GM04504 (cell line): ENCODE data around the gene C18orf54.
A peak's percentile ranks its signal among the peaks of the same experiment; 100 is the strongest.
"Not testable (repeated sequence)": the region's sequence is repeated elsewhere in the genome, so short reads cannot be mapped to it uniquely, and the experiment has no call there.

ENCODE experiments used
- DNase-seq: peaks from one replicate; pipeline ENCODE4 v3.0.0-alpha.2; 2012; ENCODE audit warnings: low read depth

The C18orf54 gene

GRCh38 chr18:54357660-54358494 lies at the start of gene C18orf54, which contains the start of gene STARD6:
Gene C18orf54 (plus strand): TSS chr18:54357906. CDS start chr18:54360573, 2,667 bp downstream.
Gene STARD6 (minus strand): TSS chr18:54357858. CDS start chr18:54354573, 3,285 bp downstream.
- peak; percentile 80 for DNase-seq

DNA sequence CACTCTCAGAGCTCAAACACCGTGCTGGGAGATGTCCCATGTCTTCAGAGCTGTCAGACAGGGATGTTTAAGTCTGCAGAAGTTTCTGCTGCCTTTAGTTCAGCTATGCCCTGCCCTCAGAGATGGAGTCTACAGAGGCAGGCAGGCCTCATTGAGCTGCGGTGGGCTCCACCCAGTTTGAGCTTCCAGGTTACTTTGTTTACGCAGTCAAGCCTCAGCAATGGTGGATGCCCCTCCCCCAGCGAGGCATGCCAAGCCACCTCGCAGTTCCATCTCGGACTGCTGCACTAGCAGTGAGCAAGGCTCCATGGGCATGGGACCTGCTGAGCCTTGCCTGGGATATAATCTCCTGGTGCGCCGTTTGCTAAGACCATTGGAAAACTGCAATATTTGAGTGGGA lies 48.1 kb upstream of the C18orf54 start:
- DNase-seq: not testable (repeated sequence)

DNA sequence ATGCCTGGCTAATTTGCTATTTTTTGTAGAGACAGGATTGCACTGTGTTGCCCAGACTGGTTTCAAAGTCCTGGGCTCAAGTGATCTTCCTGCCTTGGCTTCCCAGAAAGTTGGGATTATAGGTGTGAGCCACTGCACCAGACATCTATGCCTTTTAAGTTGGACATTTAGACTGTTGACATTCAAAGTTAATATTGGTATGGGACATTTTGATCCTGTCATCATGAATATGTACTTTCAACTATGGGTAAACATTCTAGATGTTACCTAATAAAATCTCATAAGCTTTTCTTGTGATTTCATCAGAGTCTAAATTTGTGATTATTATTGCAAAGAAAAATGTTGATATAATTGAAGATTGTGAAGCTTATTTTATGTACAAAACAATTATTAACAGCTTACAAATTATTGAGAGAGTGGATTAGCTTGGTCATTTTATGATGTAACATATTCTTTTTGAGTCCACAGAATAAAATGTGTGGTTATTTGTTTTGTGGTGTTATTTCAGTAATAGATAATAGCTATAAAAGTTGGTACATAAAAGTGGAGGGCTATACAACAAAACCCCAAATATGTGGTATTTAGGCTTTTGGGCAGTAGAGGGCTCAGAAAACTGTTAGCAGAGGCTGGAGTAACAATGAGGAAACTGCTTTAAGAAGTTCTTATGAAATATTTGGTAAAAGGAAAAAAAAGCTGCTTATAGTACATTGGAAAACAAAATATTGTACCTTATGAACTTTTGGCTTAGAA lies 41.5 kb upstream of the C18orf54 start:
- no peak for DNase-seq

GRCh38 chr18:54323561-54323960 lies 34.1 kb upstream of the C18orf54 start:
- no peak for DNase-seq

DNA sequence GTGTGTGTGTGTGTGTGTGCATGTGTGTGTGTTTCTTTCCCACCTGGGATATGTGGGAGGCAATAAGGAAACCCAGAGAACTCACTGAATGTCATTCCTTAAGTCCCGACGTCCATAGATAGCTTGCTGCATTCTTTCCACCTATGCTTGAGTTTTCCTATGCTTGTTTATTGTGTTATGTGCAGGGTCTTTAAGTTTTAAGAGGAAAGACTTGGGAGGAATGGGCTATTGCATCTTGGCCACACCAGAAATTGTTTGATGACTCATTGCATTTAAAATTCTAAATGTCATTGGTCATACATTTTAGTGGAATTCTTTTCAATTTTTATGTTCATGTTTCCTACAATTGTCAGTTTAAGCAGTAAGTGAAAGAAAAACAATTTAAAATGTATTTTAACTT lies 33.7 kb upstream of the C18orf54 start:
- DNase-seq: no peak

- DNase-seq: no peak
Observed at GRCh38 chr18:54327818-54328217, 29.9 kb upstream of the C18orf54 start.

DNA sequence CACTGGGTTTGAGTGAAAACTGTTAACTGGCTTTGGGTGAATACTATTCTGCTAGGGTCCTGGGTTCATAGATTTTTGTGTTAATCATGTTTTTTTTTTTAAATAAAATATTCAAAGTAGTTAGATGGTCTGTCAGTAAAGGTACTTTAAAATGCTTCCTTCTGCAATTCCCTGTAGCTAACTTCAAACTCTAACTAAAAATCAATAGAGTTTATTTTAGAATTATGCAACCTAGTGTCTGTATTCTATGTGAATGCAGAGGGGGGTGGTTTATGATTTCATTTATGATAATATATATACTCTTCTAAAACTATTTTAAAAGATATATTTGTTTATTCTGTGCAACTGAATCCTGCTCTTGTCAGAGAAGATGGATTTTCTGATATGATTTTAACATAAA lies 27.9 kb upstream of the C18orf54 start:
- no peak for DNase-seq

GRCh38 chr18:54330768-54331548 lies 26.7 kb upstream of the C18orf54 start:
- no peak for DNase-seq

DNA sequence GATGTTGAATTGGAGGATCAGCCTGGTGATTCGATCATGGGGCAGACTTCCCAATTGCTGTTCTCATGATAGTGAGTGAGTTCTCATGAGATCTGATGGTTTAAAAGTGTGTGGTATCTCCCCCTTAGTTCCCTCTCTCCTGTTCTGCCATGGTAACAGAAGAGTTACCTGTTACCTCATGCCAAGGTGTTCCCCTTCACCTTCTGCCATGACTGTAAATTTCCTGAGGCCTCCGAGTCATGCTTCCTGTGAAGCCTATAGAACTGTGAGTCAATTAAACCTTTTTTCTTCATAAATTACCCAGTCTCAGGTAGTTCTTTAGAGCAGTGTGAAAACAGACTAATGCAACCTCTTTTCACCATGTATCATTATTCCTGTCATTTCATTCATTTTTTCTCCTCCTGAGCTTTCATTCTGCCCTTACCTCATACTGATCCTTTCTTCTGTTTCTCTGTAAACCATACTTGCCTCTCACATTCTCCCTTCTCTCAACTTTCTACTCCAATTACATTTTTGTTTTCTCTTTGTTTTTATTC lies 22.0 kb upstream of the C18orf54 start:
- no peak for DNase-seq

GRCh38 chr18:54338230-54338629 lies 19.5 kb upstream of the C18orf54 start:
- no peak for DNase-seq

DNA sequence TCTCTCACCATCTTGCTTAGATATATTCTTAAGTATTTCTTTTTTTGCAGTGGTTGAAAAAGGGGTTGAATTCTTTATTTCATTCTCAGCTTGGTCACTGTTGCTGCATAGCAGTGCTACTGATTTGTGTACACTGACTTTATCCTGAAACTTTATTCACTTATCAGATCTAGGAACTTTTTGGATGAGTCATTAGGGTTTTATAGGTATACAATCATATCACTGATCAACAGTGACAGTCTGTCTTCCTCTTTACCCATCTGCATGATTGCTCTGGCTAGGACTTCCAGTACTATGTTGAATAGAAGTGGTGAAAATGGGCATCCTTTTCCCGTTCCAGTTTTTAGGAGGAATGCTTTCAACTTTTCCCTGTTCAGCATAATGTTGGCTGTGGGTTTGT lies 6.5 kb upstream of the C18orf54 start:
- no peak for DNase-seq

- no peak for DNase-seq
Observed at GRCh38 chr18:54357082-54357659, 535 bp upstream of the C18orf54 start.

DNA sequence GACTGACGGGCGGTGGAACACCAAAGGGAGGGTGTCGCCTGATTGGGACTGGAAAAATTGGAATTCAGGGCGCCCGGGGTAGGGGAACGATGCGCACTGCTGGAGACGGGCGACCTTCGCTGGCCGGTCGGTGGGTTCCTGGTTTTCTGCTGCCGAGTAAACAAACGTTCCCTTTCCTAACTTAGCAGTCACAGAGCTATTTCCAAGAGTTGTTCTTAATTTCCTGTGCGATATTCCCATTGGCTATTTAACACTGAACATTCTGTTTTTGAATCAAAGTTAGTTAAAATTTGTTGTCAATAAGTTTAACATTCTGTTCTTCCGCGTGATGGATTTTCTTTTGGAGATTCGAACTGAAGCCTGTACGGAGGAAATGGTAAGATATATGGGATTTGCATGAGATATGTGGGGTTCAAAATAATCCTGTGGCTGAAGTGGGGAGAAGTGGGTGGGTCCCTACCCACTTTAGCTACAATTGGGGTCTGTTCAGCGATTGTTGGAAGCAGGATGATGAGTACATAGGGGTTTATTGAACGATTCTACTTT lies 862 bp downstream of the C18orf54 start:
- no peak for DNase-seq

DNA sequence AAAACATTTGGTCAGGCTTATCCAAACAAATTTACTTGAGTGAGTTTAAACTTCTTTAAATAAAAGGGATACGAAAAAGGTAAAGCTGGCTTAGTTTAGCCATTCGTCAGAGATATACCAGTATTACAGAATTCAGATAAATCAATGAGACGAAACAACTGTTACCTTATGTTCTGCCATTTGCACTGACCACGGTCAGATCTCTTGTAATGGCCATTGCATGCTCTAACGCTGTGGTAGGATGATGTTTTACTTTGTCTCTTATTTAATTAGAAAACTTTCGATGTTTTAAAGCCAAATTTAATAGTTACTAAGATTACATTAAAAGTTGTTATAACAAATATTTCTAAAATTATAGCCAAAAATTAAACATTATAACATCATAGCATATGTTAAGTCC lies 1.5 kb downstream of the C18orf54 start:
- no peak for DNase-seq

- DNase-seq: no peak
Observed at GRCh38 chr18:54360406-54360805, 2.7 kb downstream of the C18orf54 start.

GRCh38 chr18:54378057-54378456 lies 20.4 kb downstream of the C18orf54 start:
- no peak for DNase-seq

DNA sequence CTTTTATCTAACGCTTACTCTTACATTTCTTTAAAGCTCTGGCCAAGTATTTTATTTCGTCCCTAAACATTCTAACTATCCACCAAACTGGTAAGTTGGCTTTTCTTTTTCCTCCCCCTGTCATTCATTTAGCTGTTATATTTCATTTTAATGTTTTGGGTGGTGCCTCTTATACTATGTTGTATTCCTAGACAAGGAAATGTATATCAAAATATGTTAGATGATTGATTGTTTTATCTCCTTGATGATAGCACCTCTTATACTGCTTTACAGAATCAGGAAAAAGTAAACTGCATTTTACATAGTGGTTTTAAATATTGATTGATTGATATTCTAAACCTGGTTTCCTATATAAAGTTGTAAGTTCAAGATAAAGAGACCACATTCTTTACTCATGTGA lies 23.9 kb downstream of the C18orf54 start:
- no peak for DNase-seq

- no peak for DNase-seq
Observed at GRCh38 chr18:54382076-54382475, 24.4 kb downstream of the C18orf54 start.

- no peak for DNase-seq
Observed at GRCh38 chr18:54382733-54383252, 25.1 kb downstream of the C18orf54 start.

DNA sequence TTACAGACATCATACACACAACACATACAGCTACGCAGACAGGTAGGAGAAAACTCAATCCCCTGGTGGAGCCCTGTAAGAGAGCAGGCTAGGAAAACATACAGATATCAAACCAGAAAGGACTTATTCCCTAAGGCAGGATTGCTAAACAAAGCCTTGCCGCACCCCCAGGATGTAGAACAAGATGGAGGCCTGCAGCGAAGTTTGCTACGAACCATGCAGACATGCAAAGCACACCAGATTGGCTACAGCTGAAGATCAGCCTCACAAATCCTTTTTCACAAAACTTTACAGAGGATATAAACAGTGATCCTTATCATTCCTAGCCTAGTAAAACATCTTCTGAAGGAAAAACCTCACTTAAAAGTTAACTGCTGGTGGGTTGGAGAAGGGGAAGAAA lies 28.3 kb downstream of the C18orf54 start:
- no peak for DNase-seq

- not testable (repeated sequence) for DNase-seq
Observed at GRCh38 chr18:54386800-54387495, 29.2 kb downstream of the C18orf54 start.
